ENCODE measurements around the gene NFKB1.

DNA sequence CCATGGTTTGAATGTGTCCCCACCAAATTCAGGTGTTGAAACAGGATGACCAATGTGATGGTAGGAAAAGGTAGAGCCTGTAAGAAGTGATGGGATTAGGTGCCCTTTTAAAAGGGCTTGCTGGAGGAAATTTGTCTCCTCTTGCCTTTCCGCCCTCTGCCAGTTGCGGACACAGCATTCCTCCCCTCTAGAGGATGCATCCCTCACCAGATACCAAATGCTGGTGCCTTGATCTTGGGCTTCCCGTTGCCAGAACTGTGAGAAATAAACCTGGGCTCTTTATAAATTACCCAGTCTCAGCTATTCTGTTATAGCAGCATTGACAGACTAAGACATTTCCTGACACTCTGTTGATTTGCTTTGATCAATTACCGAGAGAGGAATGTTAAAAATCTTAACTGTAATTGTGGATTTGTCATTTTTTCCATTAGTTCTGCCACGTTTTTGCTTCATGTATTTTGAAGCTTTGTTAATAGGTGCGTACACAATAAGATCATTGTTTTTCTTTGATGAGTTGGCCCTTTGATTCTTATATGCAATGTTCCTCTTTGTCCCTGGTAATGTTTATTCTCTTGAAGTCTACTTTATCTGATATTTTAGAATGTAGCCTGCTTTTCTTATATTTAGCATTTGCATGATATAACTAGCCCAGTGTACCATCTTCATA, 13.3 kb downstream of the NFKB1 start:
- TF ChIP-seq, protein P1, sequence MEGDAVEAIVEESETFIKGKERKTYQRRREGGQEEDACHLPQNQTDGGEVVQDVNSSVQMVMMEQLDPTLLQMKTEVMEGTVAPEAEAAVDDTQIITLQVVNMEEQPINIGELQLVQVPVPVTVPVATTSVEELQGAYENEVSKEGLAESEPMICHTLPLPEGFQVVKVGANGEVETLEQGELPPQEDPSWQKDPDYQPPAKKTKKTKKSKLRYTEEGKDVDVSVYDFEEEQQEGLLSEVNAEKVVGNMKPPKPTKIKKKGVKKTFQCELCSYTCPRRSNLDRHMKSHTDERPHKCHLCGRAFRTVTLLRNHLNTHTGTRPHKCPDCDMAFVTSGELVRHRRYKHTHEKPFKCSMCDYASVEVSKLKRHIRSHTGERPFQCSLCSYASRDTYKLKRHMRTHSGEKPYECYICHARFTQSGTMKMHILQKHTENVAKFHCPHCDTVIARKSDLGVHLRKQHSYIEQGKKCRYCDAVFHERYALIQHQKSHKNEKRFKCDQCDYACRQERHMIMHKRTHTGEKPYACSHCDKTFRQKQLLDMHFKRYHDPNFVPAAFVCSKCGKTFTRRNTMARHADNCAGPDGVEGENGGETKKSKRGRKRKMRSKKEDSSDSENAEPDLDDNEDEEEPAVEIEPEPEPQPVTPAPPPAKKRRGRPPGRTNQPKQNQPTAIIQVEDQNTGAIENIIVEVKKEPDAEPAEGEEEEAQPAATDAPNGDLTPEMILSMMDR (IDR thresholded peaks at IDR 0.05), result no peak
- no peak for TF ChIP-seq EP300 (IDR thresholded peaks at IDR 0.05)

Data from esophagus muscularis mucosa (tissue), 3 donors.